ENCODE data around the gene MTRF1. TPM values are rescaled to one million over a fixed set of nuclear protein-coding genes. Genes with fewer than 3 reads are reported as not detected.

The MTRF1 gene
- polyA plus RNA-seq, 1 experiment, result 5.2 TPM

- ChIA-PET CTCF (interaction anchor here (1.2 to 1.9 kb wide), 3 partner anchors 8 to 16 kb away, joined by 3 to 6 read pairs (median 3); no protein-coding TSS in a partner anchor), POLR2A (no interaction called here)
- Histone ChIP-seq H3K36me3 (ENCODE audit: control insufficient read depth, insufficient read depth, low read length) (no peaks in the 10 kb centered on the region), H3K4me3 (ENCODE audit: low read depth, low read length) (no peak overlapping the region), H3K27me3 (ENCODE audit: control insufficient read depth, insufficient read depth, low read length) (no peaks in the 10 kb centered on the region)
- DNase-seq (ENCODE audit: low read depth), result no peak
- TF ChIP-seq, protein P1, sequence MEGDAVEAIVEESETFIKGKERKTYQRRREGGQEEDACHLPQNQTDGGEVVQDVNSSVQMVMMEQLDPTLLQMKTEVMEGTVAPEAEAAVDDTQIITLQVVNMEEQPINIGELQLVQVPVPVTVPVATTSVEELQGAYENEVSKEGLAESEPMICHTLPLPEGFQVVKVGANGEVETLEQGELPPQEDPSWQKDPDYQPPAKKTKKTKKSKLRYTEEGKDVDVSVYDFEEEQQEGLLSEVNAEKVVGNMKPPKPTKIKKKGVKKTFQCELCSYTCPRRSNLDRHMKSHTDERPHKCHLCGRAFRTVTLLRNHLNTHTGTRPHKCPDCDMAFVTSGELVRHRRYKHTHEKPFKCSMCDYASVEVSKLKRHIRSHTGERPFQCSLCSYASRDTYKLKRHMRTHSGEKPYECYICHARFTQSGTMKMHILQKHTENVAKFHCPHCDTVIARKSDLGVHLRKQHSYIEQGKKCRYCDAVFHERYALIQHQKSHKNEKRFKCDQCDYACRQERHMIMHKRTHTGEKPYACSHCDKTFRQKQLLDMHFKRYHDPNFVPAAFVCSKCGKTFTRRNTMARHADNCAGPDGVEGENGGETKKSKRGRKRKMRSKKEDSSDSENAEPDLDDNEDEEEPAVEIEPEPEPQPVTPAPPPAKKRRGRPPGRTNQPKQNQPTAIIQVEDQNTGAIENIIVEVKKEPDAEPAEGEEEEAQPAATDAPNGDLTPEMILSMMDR (IDR thresholded peaks at IDR 0.05; ENCODE audit: insufficient read depth, low read depth, low read length), result no peak
Observed at GRCh38 chr13:41212881-41213280, 50.5 kb downstream of the MTRF1 start.

- POLR2A ChIA-PET, result no interaction called here
- CTCF ChIA-PET, result no interaction called here
- TF ChIP-seq, protein P1 (IDR thresholded peaks at IDR 0.05; ENCODE audit: insufficient read depth, low read depth, low read length), result no peak
- no peaks in the 10 kb centered on the region for H3K36me3 ChIP-seq (ENCODE audit: control insufficient read depth, insufficient read depth, low read length)
- DNase-seq (ENCODE audit: low read depth), result no peak
- H3K27me3 ChIP-seq (ENCODE audit: control insufficient read depth, insufficient read depth, low read length), result no peaks in the 10 kb centered on the region
- no peak overlapping the region for H3K4me3 ChIP-seq (ENCODE audit: low read depth, low read length)
Observed at GRCh38 chr13:41211062-41211461, 52.3 kb downstream of the MTRF1 start.

DNA sequence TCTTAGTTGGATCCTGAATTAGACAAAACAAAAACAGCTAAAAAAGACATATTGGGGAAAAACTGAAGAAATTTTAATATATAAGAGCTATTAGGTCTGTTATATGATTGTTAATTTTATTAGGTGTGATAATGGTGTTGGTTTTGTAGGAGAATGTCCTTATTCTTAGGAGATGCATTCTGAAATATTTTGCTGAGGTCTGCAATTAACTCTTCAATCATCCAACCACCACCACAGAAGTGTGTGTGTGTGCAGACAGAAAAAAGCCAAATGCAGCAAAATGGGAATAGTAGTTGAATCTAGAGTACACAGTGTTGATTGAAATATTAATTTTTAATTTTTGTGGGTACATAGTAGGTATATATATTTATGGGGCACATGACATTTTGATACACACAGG, 56.9 kb downstream of the MTRF1 start:
- no peaks in the 10 kb centered on the region for H3K36me3 ChIP-seq (ENCODE audit: control insufficient read depth, insufficient read depth, low read length)
- POLR2A ChIA-PET, result no interaction called here
- H3K4me3 ChIP-seq (ENCODE audit: low read depth, low read length), result no peak overlapping the region
- CTCF ChIA-PET, result no interaction called here
- H3K27me3 ChIP-seq (ENCODE audit: control insufficient read depth, insufficient read depth, low read length), result no peaks in the 10 kb centered on the region
- DNase-seq (ENCODE audit: low read depth), result no peak
- TF ChIP-seq, protein P1 (IDR thresholded peaks at IDR 0.05; ENCODE audit: insufficient read depth, low read depth, low read length), result no peak

DNA sequence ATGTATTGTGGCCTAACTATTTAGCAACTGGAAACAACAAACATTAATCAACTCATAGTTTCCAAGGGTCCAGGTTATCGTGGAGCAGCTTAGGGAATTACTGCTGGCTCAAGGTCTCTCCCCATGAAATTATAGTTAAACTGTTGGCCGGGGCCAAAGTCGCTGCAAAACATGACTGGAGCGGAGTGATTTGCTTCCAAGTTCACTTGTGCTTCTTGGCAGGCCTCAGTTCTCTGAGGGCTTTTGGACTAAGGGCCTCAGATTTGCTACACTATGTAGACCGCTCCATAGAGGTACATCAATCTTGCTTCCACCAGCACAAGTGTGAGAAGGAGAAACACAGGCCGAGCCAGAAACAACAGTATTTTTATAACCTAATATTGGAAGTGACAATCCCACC, 59.6 kb downstream of the MTRF1 start:
- no peaks in the 10 kb centered on the region for H3K36me3 ChIP-seq (ENCODE audit: control insufficient read depth, insufficient read depth, low read length)
- POLR2A ChIA-PET, result interaction anchor here (0.5 kb wide), 1 partner anchor 71 kb away, joined by 3 read pairs; the partner anchor contains the start of gene KBTBD6
- CTCF ChIA-PET, result no interaction called here
- no peak for DNase-seq (ENCODE audit: low read depth)
- H3K4me3 ChIP-seq (ENCODE audit: low read depth, low read length), result no peak overlapping the region
- no peaks in the 10 kb centered on the region for H3K27me3 ChIP-seq (ENCODE audit: control insufficient read depth, insufficient read depth, low read length)
- TF ChIP-seq, protein P1 (IDR thresholded peaks at IDR 0.05; ENCODE audit: insufficient read depth, low read depth, low read length), result no peak

DNA sequence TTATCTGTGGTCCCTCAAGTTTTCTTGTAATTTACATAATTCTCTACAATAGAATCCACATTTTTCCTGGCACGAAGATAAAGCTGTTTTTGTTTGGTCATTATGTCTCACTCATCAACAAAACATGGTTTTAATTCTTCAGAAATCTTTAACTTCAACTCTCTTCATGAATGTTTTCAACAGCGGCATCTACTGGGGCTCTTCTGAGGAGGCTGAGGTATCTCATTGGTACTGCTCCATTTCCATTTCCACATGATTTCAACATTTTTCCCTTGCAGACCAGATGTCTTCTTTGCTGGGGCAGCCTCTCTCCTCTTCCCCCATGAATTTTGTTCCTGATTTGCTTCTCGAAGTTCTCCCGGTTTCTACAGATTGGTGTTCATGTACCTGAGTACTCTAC, 63.2 kb downstream of the MTRF1 start:
- DNase-seq (ENCODE audit: low read depth), result no peak
- H3K27me3 ChIP-seq (ENCODE audit: control insufficient read depth, insufficient read depth, low read length), result no peaks in the 10 kb centered on the region
- no peak overlapping the region for H3K4me3 ChIP-seq (ENCODE audit: low read depth, low read length)
- ChIA-PET POLR2A (no interaction called here), CTCF (no interaction called here)
- TF ChIP-seq, protein P1 (IDR thresholded peaks at IDR 0.05; ENCODE audit: insufficient read depth, low read depth, low read length), result peak; percentile 20; the same call in 1 of the 2 replicates
- H3K36me3 ChIP-seq (ENCODE audit: control insufficient read depth, insufficient read depth, low read length), result no peaks in the 10 kb centered on the region

Data from BJ (cell line).